Mesendoderm (in vitro differentiated cells): ENCODE results near the gene CHMP6.

Experiments used
- DNase-seq: peaks from one replicate; pipeline ENCODE4 v3.0.0; 2013
- H2AK5ac ChIP-seq: 2 replicates; pipeline ENCODE4 v1.6.1; 2013; ENCODE audit warnings: low read length, inconsistent platforms
- H2BK120ac ChIP-seq: 2 replicates; pipeline ENCODE4 v1.6.1; 2013; ENCODE audit warnings: low read depth, mild to moderate bottlenecking, low read length, moderate library complexity, mixed read lengths
- H2BK15ac ChIP-seq: replicated peaks from 2 replicates; pipeline ENCODE4 v1.6.1; 2013; ENCODE audit warnings: low read depth, mild to moderate bottlenecking, moderate library complexity
- H2BK5ac ChIP-seq: 2 replicates; pipeline ENCODE4 v1.6.1; 2013; ENCODE audit warnings: low read length, inconsistent platforms
- H3K18ac ChIP-seq: 2 replicates; pipeline ENCODE4 v1.6.1; 2013; ENCODE audit warnings: mild to moderate bottlenecking, low read length, mixed read lengths
- H3K23ac ChIP-seq: one replicate; pipeline ENCODE4 v1.6.1; 2013; ENCODE audit warnings: low read length
- H3K27ac ChIP-seq: 2 replicates; pipeline ENCODE4 v1.5.1; 2013; ENCODE audit warnings: low read depth, mild to moderate bottlenecking, inconsistent platforms, low read length, moderate library complexity
- H3K27me3 ChIP-seq: 2 replicates; pipeline ENCODE4 v1.6.1; 2013; ENCODE audit warnings: low read length, control low read depth, mild to moderate bottlenecking, inconsistent platforms; ENCODE audit not compliant: insufficient read depth, poor library complexity
- H3K36me3 ChIP-seq: 2 replicates; pipeline ENCODE4 v1.6.1; 2013; ENCODE audit warnings: low read length, inconsistent platforms; ENCODE audit not compliant: control insufficient read depth, insufficient read depth
- H3K4ac ChIP-seq: one replicate; pipeline ENCODE4 v1.6.1; 2013; ENCODE audit warnings: low read depth, mild to moderate bottlenecking, low read length, moderate library complexity
- H3K4me1 ChIP-seq: 2 replicates; pipeline ENCODE4 v1.6.1; 2013; ENCODE audit warnings: low read depth, low read length, inconsistent platforms; ENCODE audit not compliant: control insufficient read depth
- H3K4me2 ChIP-seq: 2 replicates; pipeline ENCODE4 v1.6.1; 2013; ENCODE audit warnings: low read length
- H3K4me3 ChIP-seq: 2 replicates; pipeline ENCODE4 v1.5.1; 2013; ENCODE audit warnings: mild to moderate bottlenecking, low read length
- H3K56ac ChIP-seq: one replicate; pipeline ENCODE4 v1.6.1; 2013; ENCODE audit warnings: low read length
- H3K79me1 ChIP-seq: 2 replicates; pipeline ENCODE4 v1.6.1; 2013; ENCODE audit warnings: low read length, inconsistent platforms
- H3K79me2 ChIP-seq: 2 replicates; pipeline ENCODE4 v1.6.1; 2013; ENCODE audit warnings: mild to moderate bottlenecking, low read length; ENCODE audit not compliant: control insufficient read depth, insufficient read depth
- H3K9ac ChIP-seq: 2 replicates; pipeline ENCODE4 v1.6.1; 2013; ENCODE audit warnings: low read length, inconsistent platforms
- H4K5ac ChIP-seq: one replicate; pipeline ENCODE4 v1.6.1; 2013; ENCODE audit warnings: low read length
- H4K8ac ChIP-seq: one replicate; pipeline ENCODE4 v1.6.1; 2013; ENCODE audit warnings: low read depth, mild to moderate bottlenecking, control low read depth, low read length, moderate library complexity
- whole genome bisulfite sequencing: extraction: QIAGEN DNeasy Blood & Tissue Kit; methylation state at CpG from one replicate; pipeline ENCODE4 v1.1.7; 2013; ENCODE audit warnings: low lambda C conversion rate, missing lambda C conversion rate; ENCODE audit not compliant: insufficient coverage; ENCODE audit errors: extremely low coverage; 5-methylcytosine and 5-hydroxymethylcytosine counted together

CHMP6 gene

DNA sequence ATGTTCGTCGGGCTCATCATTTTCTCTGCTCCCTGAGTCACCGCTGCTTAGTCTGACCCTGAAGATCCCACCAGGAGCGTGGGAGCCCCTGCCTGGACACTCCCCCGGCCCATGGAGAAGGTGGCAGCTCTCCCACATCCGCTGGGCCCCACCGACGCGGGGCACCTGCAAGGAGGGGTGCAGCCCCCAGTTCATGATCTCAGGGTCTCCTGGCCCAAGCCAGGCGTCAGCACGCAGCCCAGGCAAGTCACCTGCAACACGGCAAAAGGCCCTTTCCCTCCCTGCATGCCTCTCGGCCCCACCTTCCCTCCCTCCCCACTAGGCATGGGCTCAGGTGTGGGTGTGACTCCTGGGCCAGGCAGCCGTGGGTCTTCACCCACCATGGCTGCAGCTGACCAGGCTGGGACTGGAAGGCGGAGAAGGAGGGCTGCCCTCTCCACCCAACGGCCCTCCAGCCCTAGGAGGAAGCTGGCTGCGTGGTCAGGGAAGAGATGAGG lies 9.7 kb upstream of the CHMP6 start:
- Histone ChIP-seq H3K79me1 (no peaks in the 10 kb centered on the region), H3K4ac (no peak overlapping the region), H3K4me1 (no peaks in the 10 kb centered on the region), H3K79me2 (no peaks in the 10 kb centered on the region), H3K4me3 (no peak overlapping the region), H3K4me2 (no peak overlapping the region), H3K9ac (no peak overlapping the region), H2BK15ac (no peak overlapping the region), H3K27ac (no peak overlapping the region), H3K56ac (peak overlapping the region; percentile 49), H3K18ac (no peak overlapping the region), H4K8ac (no peak overlapping the region), H3K23ac (peak overlapping the region; percentile 66), H2AK5ac (no peak overlapping the region), H3K27me3 (no peaks in the 10 kb centered on the region), H2BK5ac (no peak overlapping the region), H2BK120ac (no peak overlapping the region), H4K5ac (no peak overlapping the region), H3K36me3 (no peaks in the 10 kb centered on the region)
- no CpG with 5 or more reads among the region's 17 CpGs for WGBS
- DNase-seq = no peak

DNA sequence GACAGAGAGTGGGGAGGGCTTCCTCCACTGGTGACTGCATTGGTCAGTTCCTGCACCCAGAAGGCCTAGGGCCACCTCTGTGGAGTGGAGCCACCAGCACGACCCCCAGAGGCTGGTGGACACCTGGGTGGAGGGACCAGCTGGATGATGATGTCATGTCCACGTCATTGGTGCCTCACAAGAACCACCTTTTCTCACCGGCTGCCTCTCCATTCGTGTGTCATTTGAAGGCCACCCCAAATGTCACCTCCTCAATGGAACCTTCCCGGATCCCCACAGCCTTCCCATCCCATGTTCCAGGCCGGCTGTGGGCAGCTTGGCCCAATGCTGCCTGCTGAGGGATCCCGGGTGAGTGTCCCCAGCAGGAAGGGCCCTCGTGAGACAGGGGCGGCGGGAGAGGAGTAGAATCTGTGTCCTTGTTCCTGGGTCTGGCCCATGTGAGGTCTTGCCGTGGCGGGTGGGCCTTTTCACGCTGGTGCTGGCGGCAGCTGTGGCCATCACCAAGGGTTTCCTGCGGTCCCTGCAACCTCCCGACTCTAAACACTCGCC lies 9.1 kb upstream of the CHMP6 start:
- Histone ChIP-seq H3K79me1 (no peaks in the 10 kb centered on the region), H2BK120ac (no peak overlapping the region), H2AK5ac (no peak overlapping the region), H3K23ac (no peak overlapping the region), H3K36me3 (no peaks in the 10 kb centered on the region), H3K27ac (no peak overlapping the region), H3K18ac (no peak overlapping the region), H3K4me3 (no peak overlapping the region), H3K27me3 (no peaks in the 10 kb centered on the region), H3K4me2 (no peak overlapping the region), H3K9ac (no peak overlapping the region), H3K4ac (no peak overlapping the region), H3K4me1 (no peaks in the 10 kb centered on the region), H3K56ac (peak overlapping the region; percentile 49), H4K5ac (no peak overlapping the region), H3K79me2 (no peaks in the 10 kb centered on the region), H2BK15ac (no peak overlapping the region), H2BK5ac (no peak overlapping the region), H4K8ac (no peak overlapping the region)
- WGBS = no CpG with 5 or more reads among the region's 17 CpGs
- DNase-seq = no peak

DNA sequence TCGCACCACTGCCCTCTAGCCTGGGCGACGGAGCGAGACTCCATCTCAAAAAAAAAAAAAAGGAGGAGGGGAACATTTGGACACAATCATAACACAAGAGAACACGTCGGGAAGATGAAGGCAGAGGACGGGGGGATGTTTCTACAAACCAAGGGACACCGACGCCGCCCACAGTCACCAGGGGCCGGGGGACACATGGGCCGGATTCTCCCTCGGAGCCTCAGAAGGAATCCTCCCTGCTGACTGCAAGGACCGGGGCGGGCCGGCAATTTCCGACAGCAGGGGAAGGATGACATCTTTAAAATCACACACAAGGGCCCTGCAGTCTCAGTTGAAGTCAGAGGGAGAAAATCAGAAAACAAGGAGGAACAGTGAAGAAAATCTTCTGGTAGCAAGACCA lies 8.1 kb upstream of the CHMP6 start:
- DNase-seq = no peak
- H2BK15ac ChIP-seq = no peak overlapping the region
- H3K23ac ChIP-seq = no peak overlapping the region
- H4K8ac ChIP-seq = no peak overlapping the region
- no peak overlapping the region for H3K18ac ChIP-seq
- no peak overlapping the region for H3K4me3 ChIP-seq
- no peaks in the 10 kb centered on the region for H3K79me2 ChIP-seq
- H3K79me1 ChIP-seq = no peaks in the 10 kb centered on the region
- H3K27me3 ChIP-seq = no peaks in the 10 kb centered on the region
- no peaks in the 10 kb centered on the region for H3K36me3 ChIP-seq
- no CpG with 5 or more reads among the region's 17 CpGs for WGBS
- no peak overlapping the region for H3K9ac ChIP-seq
- no peak overlapping the region for H2AK5ac ChIP-seq
- H4K5ac ChIP-seq = no peak overlapping the region
- H3K4me1 ChIP-seq = no peaks in the 10 kb centered on the region
- no peak overlapping the region for H2BK5ac ChIP-seq
- no peak overlapping the region for H3K27ac ChIP-seq
- no peak overlapping the region for H3K4ac ChIP-seq
- no peak overlapping the region for H2BK120ac ChIP-seq
- no peak overlapping the region for H3K4me2 ChIP-seq
- H3K56ac ChIP-seq = no peak overlapping the region

DNA sequence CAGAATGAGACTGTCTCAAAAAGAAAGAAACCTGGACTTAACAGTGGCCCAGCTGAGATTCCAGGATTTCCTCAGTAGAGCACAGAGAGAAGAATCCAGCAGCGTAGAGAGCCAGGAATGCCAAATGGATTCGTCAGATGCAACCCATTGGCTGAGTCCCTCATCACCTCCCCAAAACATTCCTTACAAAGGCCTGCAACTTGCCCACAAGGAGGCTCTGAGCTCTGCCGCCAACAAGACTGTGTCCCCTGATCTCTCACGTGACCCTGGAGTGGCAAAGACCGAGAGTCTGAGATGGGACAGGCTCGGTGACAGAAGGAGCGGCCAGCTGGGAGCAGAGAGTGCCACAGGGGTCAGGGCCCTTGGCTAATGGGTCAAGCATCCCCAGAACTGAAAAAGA lies 6.9 kb upstream of the CHMP6 start:
- Histone ChIP-seq H3K4me3 (no peak overlapping the region), H2BK15ac (no peak overlapping the region), H3K23ac (no peak overlapping the region), H4K8ac (no peak overlapping the region), H2AK5ac (no peak overlapping the region), H3K4me2 (no peak overlapping the region), H3K18ac (no peak overlapping the region), H3K56ac (no peak overlapping the region), H3K4ac (no peak overlapping the region), H2BK120ac (no peak overlapping the region), H3K4me1 (no peaks in the 10 kb centered on the region), H2BK5ac (no peak overlapping the region), H3K79me1 (no peaks in the 10 kb centered on the region), H3K36me3 (no peaks in the 10 kb centered on the region), H3K27ac (no peak overlapping the region), H4K5ac (no peak overlapping the region), H3K9ac (no peak overlapping the region), H3K27me3 (no peaks in the 10 kb centered on the region), H3K79me2 (no peaks in the 10 kb centered on the region)
- WGBS = no CpG with 5 or more reads among the region's 7 CpGs
- DNase-seq = peak; percentile 98

DNA sequence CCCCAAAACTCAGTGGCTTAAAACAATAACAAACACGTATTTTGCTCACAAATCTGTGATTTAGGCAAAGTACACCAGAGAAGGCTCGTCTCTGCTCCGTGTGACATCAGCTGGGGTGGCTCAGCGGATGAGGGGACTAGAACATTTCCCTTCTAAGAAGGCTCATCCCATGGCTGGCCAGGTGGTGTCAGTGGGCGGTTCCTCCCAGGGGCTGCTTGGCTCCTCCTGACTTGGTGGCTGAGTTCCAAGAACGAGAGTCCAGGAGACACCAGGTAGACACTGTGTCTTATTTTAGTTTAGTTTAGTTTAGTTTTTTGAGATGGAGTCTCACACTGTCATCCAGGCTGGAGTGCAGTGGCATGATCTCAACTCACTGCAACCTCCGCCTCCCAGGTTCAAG lies 5.6 kb upstream of the CHMP6 start:
- H3K9ac ChIP-seq = no peak overlapping the region
- no peak overlapping the region for H3K23ac ChIP-seq
- H3K18ac ChIP-seq = no peak overlapping the region
- no peak overlapping the region for H2BK120ac ChIP-seq
- no peaks in the 10 kb centered on the region for H3K36me3 ChIP-seq
- no peak overlapping the region for H3K56ac ChIP-seq
- no peaks in the 10 kb centered on the region for H3K79me1 ChIP-seq
- no peak overlapping the region for H3K27ac ChIP-seq
- H2BK15ac ChIP-seq = no peak overlapping the region
- no peak overlapping the region for H4K8ac ChIP-seq
- H2AK5ac ChIP-seq = no peak overlapping the region
- H4K5ac ChIP-seq = no peak overlapping the region
- H3K4me2 ChIP-seq = no peak overlapping the region
- H3K4ac ChIP-seq = no peak overlapping the region
- DNase-seq = no peak
- no peak overlapping the region for H2BK5ac ChIP-seq
- no CpG with 5 or more reads among the region's 7 CpGs for WGBS
- H3K4me3 ChIP-seq = no peak overlapping the region
- H3K27me3 ChIP-seq = no peaks in the 10 kb centered on the region
- no peaks in the 10 kb centered on the region for H3K79me2 ChIP-seq
- no peaks in the 10 kb centered on the region for H3K4me1 ChIP-seq

DNA sequence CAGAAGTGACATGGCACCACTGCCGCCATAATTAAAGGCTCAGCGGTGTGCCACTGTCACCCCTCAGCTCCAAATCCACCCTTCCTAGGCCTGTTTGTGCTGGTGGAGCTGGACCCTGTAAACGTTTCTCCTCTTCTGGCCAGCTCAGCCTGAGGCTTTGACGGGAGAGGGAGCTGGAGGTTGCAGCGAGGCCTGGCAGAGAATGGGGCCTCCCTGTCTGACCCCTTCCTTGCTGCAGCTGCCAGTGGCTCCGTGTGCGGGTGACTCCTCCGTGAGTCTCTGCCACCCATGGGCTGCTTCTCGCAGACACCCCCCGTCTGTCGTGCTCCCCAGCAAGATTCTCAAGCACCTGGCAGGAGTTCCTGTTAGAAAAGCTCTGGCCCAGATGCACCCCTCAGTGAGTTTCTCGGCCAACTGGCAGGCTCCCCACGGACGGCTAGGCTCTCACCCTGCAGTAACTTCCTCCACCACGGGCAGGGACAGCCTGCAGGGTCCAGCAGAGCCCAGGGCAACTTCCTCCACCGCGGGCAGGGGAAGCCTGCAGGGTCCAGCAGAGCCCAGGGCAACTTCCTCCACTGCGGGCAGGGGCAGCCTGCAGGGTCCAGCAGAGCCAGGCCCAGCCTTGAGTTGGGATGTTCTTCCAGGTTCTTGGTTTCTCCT lies 4.7 kb upstream of the CHMP6 start:
- H2BK120ac ChIP-seq = no peak overlapping the region
- no peaks in the 10 kb centered on the region for H3K4me1 ChIP-seq
- H3K4me3 ChIP-seq = no peak overlapping the region
- no peak overlapping the region for H4K5ac ChIP-seq
- no peaks in the 10 kb centered on the region for H3K36me3 ChIP-seq
- no peak overlapping the region for H2BK15ac ChIP-seq
- no peaks in the 10 kb centered on the region for H3K79me2 ChIP-seq
- no peak overlapping the region for H3K18ac ChIP-seq
- no peak overlapping the region for H2BK5ac ChIP-seq
- no CpG with 5 or more reads among the region's 18 CpGs for WGBS
- no peaks in the 10 kb centered on the region for H3K27me3 ChIP-seq
- H3K79me1 ChIP-seq = no peaks in the 10 kb centered on the region
- no peak for DNase-seq
- H3K27ac ChIP-seq = no peak overlapping the region
- H3K9ac ChIP-seq = no peak overlapping the region
- no peak overlapping the region for H3K4me2 ChIP-seq
- H3K4ac ChIP-seq = no peak overlapping the region
- H3K23ac ChIP-seq = no peak overlapping the region
- no peak overlapping the region for H3K56ac ChIP-seq
- no peak overlapping the region for H2AK5ac ChIP-seq
- no peak overlapping the region for H4K8ac ChIP-seq
